IMR-90 (cell line): ENCODE data around the gene FCRL5. TPM values are rescaled to one million over a fixed set of nuclear protein-coding genes. Genes with fewer than 3 reads are reported as not detected.

Experiments used
- CHD1 ChIP-seq: IDR thresholded peaks from 2 replicates; pipeline ENCODE4 v1.6.1; 2012; ENCODE audit warnings: low read depth, low read length, improper control_type of control experiment
- FOS ChIP-seq: fragments of 150-350 bp; IDR thresholded peaks from 2 replicates; pipeline ENCODE4 v1.6.1; 2016; ENCODE audit warnings: low read depth, low read length
- MXI1 ChIP-seq: IDR thresholded peaks from 2 replicates; pipeline ENCODE4 v1.6.1; 2012; ENCODE audit warnings: low read depth, mild to moderate bottlenecking, low read length, moderate library complexity, borderline replicate concordance
- NFE2L2 ChIP-seq: fragments of 150-350 bp; IDR thresholded peaks from 2 replicates; pipeline ENCODE4 v1.6.1; 2016; ENCODE audit warnings: low read depth, mild to moderate bottlenecking, low read length
- POLR2A ChIP-seq: IDR thresholded peaks from 2 replicates; pipeline ENCODE4 v1.6.1; 2012; ENCODE audit warnings: mild to moderate bottlenecking, low read depth, low read length
- RFX5 ChIP-seq: IDR thresholded peaks from 2 replicates; pipeline ENCODE4 v1.8.0; 2012; ENCODE audit warnings: low read depth, mild to moderate bottlenecking, low read length, moderate library complexity
- SMC3 ChIP-seq: fragments of 150-350 bp; IDR thresholded peaks from 2 replicates; pipeline ENCODE4 v1.6.1; 2016; ENCODE audit warnings: low read depth, mild to moderate bottlenecking, antibody characterized with exemption, low read length, moderate library complexity
- polyA plus RNA-seq, 3 experiments: library from polyadenylated mRNA; depleted of rRNA; stranded (reverse); fragments of >200 nt; gene quantifications; 2 replicates each; pipeline ENCODE4 v1.2.3, GENCODE V29; 2012; ENCODE audit warnings: low replicate concordance in 1 of 3
- total RNA-seq: library from RNA; depleted of rRNA; stranded (reverse); fragments of >200 nt; gene quantifications from 2 replicates; pipeline ENCODE4 v1.2.3, GENCODE V29; 2012

Gene FCRL5
- total and polyA plus RNA-seq, 2 of the 4 experiments (the other 2 are of a cell fraction), result not detected

GRCh38 chr1:157509546-157510232 is 42.6 kb downstream of the FCRL5 start (continued):
- TF ChIP-seq SMC3 (no peak), POLR2A (no peak), MXI1 (no peak), CHD1 (no peak), FOS (no peak), NFE2L2 (no peak), RFX5 (no peak)
